ENCODE data around the gene ARHGAP6. TPM values are rescaled to one million over a fixed set of nuclear protein-coding genes. Genes with fewer than 3 reads are reported as not detected.

The ARHGAP6 gene
- total and polyA plus RNA-seq, 9 of the 15 experiments (the other 6 are each of a cell fraction or from before 2014, with no cell fraction given): 12.5 to 63.6 (median 41.8) TPM

GRCh38 chrX:11254417-11255109, 411.2 kb downstream of the ARHGAP6 start (continued):
- TF ChIP-seq ZNF395 (CRISPR knock-in tag; IDR thresholded peaks at IDR 0.05) (0 out of 2 replicates have a peak, but pooled peaks have one; percentile 13), MTA1 (IDR thresholded peaks at IDR 0.05; ENCODE audit: borderline replicate concordance) (0 out of 2 replicates have a peak, but pooled peaks have one; percentile 35), GABPA (tag; conservative IDR thresholded peaks at IDR 0.05; ENCODE audit: low read depth) (peak; percentile 69), DMBX1 (CRISPR knock-in tag; IDR thresholded peaks at IDR 0.05; ENCODE audit: borderline replicate concordance) (peak; percentile 81), ETV1 (tag; conservative IDR thresholded peaks at IDR 0.05; ENCODE audit: low read depth) (peak; percentile 61), SMARCA4 (IDR thresholded peaks at IDR 0.05) (peak; percentile 73), CBX3 (IDR thresholded peaks at IDR 0.05; ENCODE audit: borderline replicate concordance in 1 of 2, low read length in 2 of 2) (peak in 1 of 2 experiments; percentile 22; a peak in 1 of 3 replicates), ETS1 (conservative IDR thresholded peaks at IDR 0.05; ENCODE audit: control insufficient read depth, low read depth, low read length) (peak; percentile 70; the same call in 1 of the 2 replicates), CXXC5 (CRISPR knock-in tag; IDR thresholded peaks at IDR 0.05) (peak; percentile 54), SPI1 (IDR thresholded peaks at IDR 0.05; ENCODE audit: borderline replicate concordance, low read depth, low read length) (peak; percentile 54; the same call in 1 of the 2 replicates), ZNF174 (CRISPR knock-in tag; IDR thresholded peaks at IDR 0.05) (no peak), JUND (IDR thresholded peaks at IDR 0.05; ENCODE audit: borderline replicate concordance, low read depth, low read length) (peak; percentile 38; the same call in 1 of the 2 replicates), JUND (tag; IDR thresholded peaks at IDR 0.05; ENCODE audit: borderline replicate concordance, low read depth, low read length) (no peak; the same call in 2 of the 3 replicates), ETV5 (CRISPR knock-in tag; IDR thresholded peaks at IDR 0.05; ENCODE audit: low read depth) (peak; percentile 73; the same call in 1 of the 2 replicates), CREB3L1 (IDR thresholded peaks at IDR 0.05; ENCODE audit: borderline replicate concordance, low read depth) (no peak), U2AF2 (optimal IDR thresholded peaks at IDR 0.05; ENCODE audit: low read depth, low read length) (no peak), TFAP4 (CRISPR knock-in tag; IDR thresholded peaks at IDR 0.05; ENCODE audit: borderline replicate concordance) (peak; percentile 56; the same call in 1 of the 2 replicates), POLR2AphosphoS5 (IDR thresholded peaks at IDR 0.05; ENCODE audit: control insufficient read depth, insufficient read depth, low read depth, low read length) (peak; percentile 52; the same call in 1 of the 2 replicates), SRSF1 (IDR thresholded peaks at IDR 0.05; ENCODE audit: low read depth, low read length) (no peak), ATF4 (CRISPR knock-in tag; IDR thresholded peaks at IDR 0.05) (no peak), ATF1 (CRISPR knock-in tag; IDR thresholded peaks at IDR 0.05) (no peak), ATF1 (tag; IDR thresholded peaks at IDR 0.05) (no peak)
